ENCODE results near the gene DPM3.
"Not testable (repeated sequence)": the region's sequence is repeated elsewhere in the genome, so short reads cannot be mapped to it uniquely, and the experiment has no call there.

DPM3 gene

GRCh38 chr1:155158991-155159390 lies 18.7 kb upstream of the DPM3 start:
- DNase-seq (ENCODE audit: low read depth) = no peak

- DNase-seq (ENCODE audit: low read depth) = not testable (repeated sequence)
Measured at GRCh38 chr1:155155996-155156643, 15.8 kb upstream of the DPM3 start.

GRCh38 chr1:155145491-155145890 lies 5.2 kb upstream of the DPM3 start:
- no peak for DNase-seq (ENCODE audit: low read depth)

- no peak for DNase-seq (ENCODE audit: low read depth)
Measured at GRCh38 chr1:155141749-155142148, 1.4 kb upstream of the DPM3 start.

GRCh38 chr1:155140630-155140953 lies 261 bp upstream of the DPM3 start:
- DNase-seq (ENCODE audit: low read depth) = no peak

GRCh38 chr1:155137154-155137949 lies 3.0 kb downstream of the DPM3 start:
- DNase-seq (ENCODE audit: low read depth) = no peak

GRCh38 chr1:155136748-155137147 lies 3.6 kb downstream of the DPM3 start:
- no peak for DNase-seq (ENCODE audit: low read depth)

- DNase-seq (ENCODE audit: low read depth) = peak; percentile 84
Measured at GRCh38 chr1:155135415-155136028, 4.8 kb downstream of the DPM3 start, which contains the start of gene SLC50A1. Gene SLC50A1, plus strand, starts transcription at chr1:155135852. Its CDS starts 60 bp downstream, at chr1:155135912.

- DNase-seq (ENCODE audit: low read depth) = peak; percentile 14
Measured at GRCh38 chr1:155134880-155135414, 5.4 kb downstream of the DPM3 start.

- DNase-seq (ENCODE audit: low read depth) = no peak
Measured at GRCh38 chr1:155134322-155134721, 6.0 kb downstream of the DPM3 start.

- DNase-seq (ENCODE audit: low read depth) = no peak
Measured at GRCh38 chr1:155133799-155134281, 6.5 kb downstream of the DPM3 start.

- no peak for DNase-seq (ENCODE audit: low read depth)
Measured at GRCh38 chr1:155131856-155132255, 8.5 kb downstream of the DPM3 start.

GRCh38 chr1:155131285-155131684 lies 9.0 kb downstream of the DPM3 start:
- no peak for DNase-seq (ENCODE audit: low read depth)

- no peak for DNase-seq (ENCODE audit: low read depth)
Measured at GRCh38 chr1:155130272-155131006, 9.9 kb downstream of the DPM3 start.

GRCh38 chr1:155128755-155129473 lies 11.4 kb downstream of the DPM3 start:
- DNase-seq (ENCODE audit: low read depth) = no peak

- no peak for DNase-seq (ENCODE audit: low read depth)
Measured at GRCh38 chr1:155127967-155128754, 12.2 kb downstream of the DPM3 start.

- peak; percentile 17 for DNase-seq (ENCODE audit: low read depth)
Measured at GRCh38 chr1:155127105-155127966, 13.0 kb downstream of the DPM3 start, which contains the start of gene EFNA1. Gene EFNA1, plus strand, starts transcription at chr1:155127876. Its CDS starts 102 bp downstream, at chr1:155127978.

- peak; percentile 17 for DNase-seq (ENCODE audit: low read depth)
Measured at GRCh38 chr1:155126556-155127104, 13.7 kb downstream of the DPM3 start.

GRCh38 chr1:155125946-155126555 lies 14.3 kb downstream of the DPM3 start:
- no peak for DNase-seq (ENCODE audit: low read depth)
